Panc1 (cell line): Measurements from ENCODE around the gene SEC61B. TPM values are rescaled to one million over a fixed set of nuclear protein-coding genes. Genes with fewer than 3 reads are reported as not detected.

Experiments used
- ATAC-seq: fragments of 200-7000 bp; cut with Tn5 transposase; 2 replicates; pipeline ENCODE4 v1.9.1; 2020; ENCODE audit warnings: mild to moderate bottlenecking, moderate library complexity
- BruUV-seq: library from RNA; stranded (reverse); fragments of 400-500 nt; replicated peaks from 2 replicates; lab custom pipeline; 2021; lab: Mats Ljungman, UMichigan
- CTCF ChIA-PET: fragments of 300-600 bp; sonication (Branson Sonifier 250); formaldehyde crosslinking; loops from one replicate; lab custom pipeline; 2022; ENCODE audit warnings: antibody characterized with exemption; lab: Charles Lee
- POLR2A ChIA-PET: fragments of 300-600 bp; sonication (Branson Sonifier 250); formaldehyde crosslinking; loops from one replicate; lab custom pipeline; 2022; ENCODE audit warnings: antibody characterized with exemption; lab: Charles Lee
- DNase-seq: peaks from one replicate; pipeline ENCODE4 v3.0.0-alpha.2; 2010; ENCODE audit warnings: low read depth, low spot score
- H3K27ac ChIP-seq: 2 replicates; pipeline ENCODE4 v1.5.1; 2011; ENCODE audit warnings: mild to moderate bottlenecking, low read length, inconsistent platforms
- H3K27me3 ChIP-seq: fragments of 200-500 bp; sonication (Bioruptor generic); 2 replicates; pipeline ENCODE4 v1.6.0; 2014; ENCODE audit warnings: low read length, inconsistent platforms; ENCODE audit not compliant: control insufficient read depth, insufficient read depth
- H3K36me3 ChIP-seq: fragments of 200-500 bp; sonication (Bioruptor generic); 2 replicates; pipeline ENCODE4 v1.5.1; 2014; ENCODE audit warnings: inconsistent platforms, mild to moderate bottlenecking, low read length, moderate library complexity; ENCODE audit not compliant: control insufficient read depth, insufficient read depth
- H3K4me1 ChIP-seq: 2 replicates; pipeline ENCODE4 v1.5.1; 2011; ENCODE audit warnings: inconsistent platforms, mild to moderate bottlenecking, low read length, moderate library complexity; ENCODE audit not compliant: control insufficient read depth, insufficient read depth
- H3K4me3 ChIP-seq, 2 experiments: 2 replicates each; pipeline ENCODE4 v1.5.1; 2011 to 2012; ENCODE audit warnings: low read depth in 2 of 2, low read length in 2 of 2, mild to moderate bottlenecking in 2 of 2, inconsistent platforms in 1 of 2, moderate library complexity in 1 of 2
- H3K9me3 ChIP-seq: fragments of 200-500 bp; sonication (Bioruptor generic); 2 replicates; pipeline ENCODE4 v1.5.1; 2014; ENCODE audit warnings: low read depth, mild to moderate bottlenecking, inconsistent platforms, low read length, moderate library complexity; ENCODE audit not compliant: control insufficient read depth, insufficient read depth
- CTCF ChIP-seq: fragments of 450-650 bp; IDR thresholded peaks from 2 replicates; pipeline ENCODE4 v1.5.1; 2017; ENCODE audit warnings: mild to moderate bottlenecking
- POLR2AphosphoS5 ChIP-seq: IDR thresholded peaks from 2 replicates; pipeline ENCODE4 v1.6.1; 2012; ENCODE audit warnings: mild to moderate bottlenecking, low read depth, low read length, moderate library complexity
- REST ChIP-seq, 2 experiments: IDR thresholded peaks; 2 replicates each; pipeline ENCODE4 v1.6.1; 2011 to 2012; ENCODE audit warnings: low read depth in 2 of 2, control low read depth in 1 of 2, low read length in 1 of 2, mild to moderate bottlenecking in 1 of 2, moderate library complexity in 1 of 2; ENCODE audit not compliant: insufficient read depth in 1 of 2
- SIN3A ChIP-seq: IDR thresholded peaks from 2 replicates; pipeline ENCODE4 v1.6.1; 2012; ENCODE audit warnings: low read depth, mild to moderate bottlenecking, low read length, moderate library complexity, borderline replicate concordance; ENCODE audit not compliant: insufficient read depth
- TCF7L2 ChIP-seq: IDR thresholded peaks from 2 replicates; pipeline ENCODE4 v1.6.1; 2011; ENCODE audit warnings: mild to moderate bottlenecking, low read depth, low read length, inconsistent platforms
- in situ Hi-C: cut with HindIII; loops from 2 replicates; pipeline ENCODE4 v1.10.0; 2016; ENCODE audit warnings: low sequenced_read_pairs, low pct_unique_long_range_greater_than_20kb
- intact Hi-C: fragments of 100-400 bp; cut with micrococcal nuclease; formaldehyde crosslinking; loops from one replicate; pipeline ENCODE4 v1.10.0; 2022; ENCODE audit not compliant: unreplicated experiment
- total RNA-seq: library from RNA; stranded (reverse); gene quantifications from one replicate; pipeline ENCODE4 v1.2.1, GENCODE V29; 2021; ENCODE audit not compliant: unreplicated experiment

The SEC61B gene
- total RNA-seq, 1 experiment from 2014 or later: 90.4 TPM

GRCh38 chr9:99197987-99198386 lies 24.1 kb upstream of the SEC61B start:
- ChIA-PET POLR2A (no interaction called here), CTCF (no interaction called here)
- Histone ChIP-seq H3K4me1 (no peaks in the 10 kb centered on the region; the same call in 1 of the 2 replicates), H3K9me3 (no peaks in the 10 kb centered on the region), H3K27me3 (no peaks in the 10 kb centered on the region), H3K36me3 (no peaks in the 10 kb centered on the region), H3K27ac (no peak overlapping the region), H3K4me3 (no peak overlapping the region)
- no peak for TF ChIP-seq REST (IDR thresholded peaks at IDR 0.05; ENCODE audit: insufficient read depth in 1 of 2, low read depth in 2 of 2, low read length in 1 of 2)
- no peak for TF ChIP-seq CTCF
- TF ChIP-seq TCF7L2: no peak
- no peak for TF ChIP-seq POLR2AphosphoS5
- no peak for TF ChIP-seq SIN3A
- in situ Hi-C loops: no loop called here
- BruUV-seq: no TSS peak
- ATAC-seq (no peak), DNase-seq (no peak)
- intact Hi-C loops: no loop called here

- in situ Hi-C loops (no loop called here), intact Hi-C loops (no loop called here)
- ATAC-seq: no peak
- Histone ChIP-seq H3K4me3 (no peak overlapping the region), H3K36me3 (no peaks in the 10 kb centered on the region), H3K27ac (no peak overlapping the region), H3K9me3 (no peaks in the 10 kb centered on the region), H3K27me3 (no peaks in the 10 kb centered on the region), H3K4me1 (no peaks in the 10 kb centered on the region; the same call in 1 of the 2 replicates)
- CTCF ChIA-PET: no interaction called here
- no TSS peak for BruUV-seq
- POLR2A ChIA-PET: no interaction called here
- DNase-seq: no peak
- no peak for TF ChIP-seq TCF7L2
- TF ChIP-seq SIN3A: no peak
- TF ChIP-seq REST (IDR thresholded peaks at IDR 0.05; ENCODE audit: insufficient read depth in 1 of 2, low read depth in 2 of 2, low read length in 1 of 2): no peak
- no peak for TF ChIP-seq POLR2AphosphoS5
- TF ChIP-seq CTCF: no peak
These were observed 22.0 kb upstream of the SEC61B start for GRCh38 chr9:99199938-99200539.
